ENCODE data around the gene TGFB3.

TGFB3 gene

DNA sequence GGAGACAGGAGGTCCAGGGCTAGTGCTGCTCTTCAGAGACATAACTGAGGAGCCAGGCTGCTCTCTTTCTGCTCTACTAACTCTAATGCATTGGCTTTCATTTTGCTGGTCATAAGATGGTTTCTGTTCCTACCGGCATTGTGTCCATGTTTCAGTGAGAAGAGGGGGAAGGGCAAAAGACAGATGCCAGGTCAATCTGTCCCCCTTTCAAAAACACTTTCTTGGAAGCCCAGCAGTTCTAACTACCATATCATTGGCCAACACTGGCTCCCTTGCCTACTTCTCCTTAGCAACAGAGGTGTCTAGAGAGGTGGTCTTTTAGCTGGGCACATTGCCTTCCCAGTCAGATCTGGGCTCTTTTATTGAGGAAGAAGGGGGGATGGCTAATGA, 63.9 kb downstream of the TGFB3 start:
- no peak for DNase-seq
- TF ChIP-seq, protein P1, sequence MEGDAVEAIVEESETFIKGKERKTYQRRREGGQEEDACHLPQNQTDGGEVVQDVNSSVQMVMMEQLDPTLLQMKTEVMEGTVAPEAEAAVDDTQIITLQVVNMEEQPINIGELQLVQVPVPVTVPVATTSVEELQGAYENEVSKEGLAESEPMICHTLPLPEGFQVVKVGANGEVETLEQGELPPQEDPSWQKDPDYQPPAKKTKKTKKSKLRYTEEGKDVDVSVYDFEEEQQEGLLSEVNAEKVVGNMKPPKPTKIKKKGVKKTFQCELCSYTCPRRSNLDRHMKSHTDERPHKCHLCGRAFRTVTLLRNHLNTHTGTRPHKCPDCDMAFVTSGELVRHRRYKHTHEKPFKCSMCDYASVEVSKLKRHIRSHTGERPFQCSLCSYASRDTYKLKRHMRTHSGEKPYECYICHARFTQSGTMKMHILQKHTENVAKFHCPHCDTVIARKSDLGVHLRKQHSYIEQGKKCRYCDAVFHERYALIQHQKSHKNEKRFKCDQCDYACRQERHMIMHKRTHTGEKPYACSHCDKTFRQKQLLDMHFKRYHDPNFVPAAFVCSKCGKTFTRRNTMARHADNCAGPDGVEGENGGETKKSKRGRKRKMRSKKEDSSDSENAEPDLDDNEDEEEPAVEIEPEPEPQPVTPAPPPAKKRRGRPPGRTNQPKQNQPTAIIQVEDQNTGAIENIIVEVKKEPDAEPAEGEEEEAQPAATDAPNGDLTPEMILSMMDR (IDR thresholded peaks at IDR 0.05; ENCODE audit: low read depth, low read length), result no peak
- no peak overlapping the region for H3K4me3 ChIP-seq (ENCODE audit: low read depth, low read length)

DNA sequence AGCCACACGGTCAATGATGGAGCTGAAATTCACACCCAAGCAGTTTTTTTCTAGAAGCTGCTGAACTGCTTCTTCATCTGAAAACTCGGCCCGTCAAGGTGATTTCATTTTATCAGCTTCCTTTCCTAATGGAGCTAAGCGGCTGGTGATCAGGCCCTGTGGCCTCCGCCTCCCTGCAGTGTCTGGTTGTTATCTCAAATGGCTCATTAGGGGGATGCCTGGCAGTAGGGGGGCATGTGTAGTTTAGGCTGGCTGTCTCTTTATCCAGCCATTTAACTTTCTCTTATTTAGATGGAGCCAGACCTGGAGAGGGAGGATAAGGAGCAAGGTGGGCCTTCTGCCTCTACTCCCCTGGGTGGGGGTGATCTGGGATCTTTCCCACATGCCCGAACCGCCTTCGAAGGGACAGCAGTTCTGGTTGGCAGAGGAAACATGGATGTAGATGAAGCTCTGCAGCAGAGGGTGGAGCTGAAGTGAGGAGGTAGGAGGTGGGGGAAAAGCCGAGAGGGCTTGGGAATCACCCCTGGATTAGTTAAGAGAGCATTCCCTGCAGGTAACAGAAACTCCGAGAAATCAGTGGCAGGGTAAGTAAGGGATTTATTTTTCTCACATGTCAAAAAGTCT, 64.4 kb downstream of the TGFB3 start:
- H3K27ac ChIP-seq, result no peak overlapping the region
- H3K27me3 ChIP-seq (ENCODE audit: insufficient read depth, low read depth, severe bottlenecking), result no peaks in the 10 kb centered on the region
- TF ChIP-seq, protein P1 (IDR thresholded peaks at IDR 0.05; ENCODE audit: low read depth, low read length), result no peak
- peaks cover 2% of the 10 kb centered on the region for H3K9me3 ChIP-seq (ENCODE audit: severe bottlenecking)
- no peaks in the 10 kb centered on the region; the same call in 1 of the 2 replicates for H3K36me3 ChIP-seq
- no peak overlapping the region for H3K4me3 ChIP-seq (ENCODE audit: low read depth, low read length)
- DNase-seq, result no peak

More for the DNA sequence above, 63.9 kb downstream of the TGFB3 start:
- peaks cover 2% of the 10 kb centered on the region for H3K9me3 ChIP-seq (ENCODE audit: severe bottlenecking)
- no peaks in the 10 kb centered on the region for H3K36me3 ChIP-seq
- H3K27me3 ChIP-seq (ENCODE audit: insufficient read depth, low read depth, severe bottlenecking), result no peaks in the 10 kb centered on the region
- no peak overlapping the region for H3K27ac ChIP-seq

DNA sequence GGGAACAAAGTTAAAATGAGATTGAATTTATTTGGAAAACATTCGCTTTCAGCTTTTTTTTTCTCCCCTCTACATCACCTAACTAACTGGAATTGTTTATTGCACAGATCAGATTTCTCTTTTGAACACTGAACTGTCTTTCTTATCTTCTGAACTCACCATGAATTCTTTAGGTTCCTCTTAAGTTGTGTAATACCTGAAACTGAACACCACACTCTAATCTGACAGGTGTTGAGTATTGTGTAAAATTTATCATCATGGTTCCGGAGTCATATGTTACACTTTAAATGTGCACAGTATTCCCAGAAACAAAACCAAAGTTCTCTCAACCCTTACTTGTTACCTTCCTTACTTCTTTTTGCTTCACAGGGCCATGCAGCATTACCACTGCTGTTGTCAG, 66.8 kb downstream of the TGFB3 start:
- DNase-seq, result no peak
- Histone ChIP-seq H3K27me3 (ENCODE audit: insufficient read depth, low read depth, severe bottlenecking) (no peaks in the 10 kb centered on the region), H3K9me3 (ENCODE audit: severe bottlenecking) (no peaks in the 10 kb centered on the region), H3K27ac (no peak overlapping the region), H3K4me3 (ENCODE audit: low read depth, low read length) (no peak overlapping the region), H3K36me3 (no peaks in the 10 kb centered on the region; the same call in 1 of the 2 replicates)
- TF ChIP-seq, protein P1 (IDR thresholded peaks at IDR 0.05; ENCODE audit: low read depth, low read length), result no peak

DNA sequence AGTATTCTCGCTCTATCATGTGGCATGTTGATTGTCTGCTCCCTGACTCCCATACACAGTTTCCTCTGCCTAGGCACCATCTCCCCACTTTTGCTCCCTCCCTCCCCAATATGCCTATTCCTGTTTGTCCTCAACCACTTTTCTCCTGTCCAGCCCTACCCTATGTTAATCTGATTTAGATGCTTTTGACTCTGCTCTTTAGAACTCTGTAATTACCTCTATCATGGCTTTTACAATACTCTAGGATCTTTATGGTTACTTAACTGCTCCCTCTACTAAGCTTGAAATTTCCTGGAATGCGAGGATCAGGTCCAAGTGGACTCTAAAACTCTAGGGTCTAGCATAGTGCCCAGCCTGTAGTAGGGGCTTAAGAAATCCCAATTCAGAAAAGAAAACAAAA, 68.6 kb downstream of the TGFB3 start:
- TF ChIP-seq, protein P1 (IDR thresholded peaks at IDR 0.05; ENCODE audit: low read depth, low read length), result no peak
- no peaks in the 10 kb centered on the region for H3K27me3 ChIP-seq (ENCODE audit: insufficient read depth, low read depth, severe bottlenecking)
- no peak for DNase-seq
- no peaks in the 10 kb centered on the region; the same call in 1 of the 2 replicates for H3K36me3 ChIP-seq
- H3K27ac ChIP-seq, result no peak overlapping the region
- no peak overlapping the region for H3K4me3 ChIP-seq (ENCODE audit: low read depth, low read length)
- H3K9me3 ChIP-seq (ENCODE audit: severe bottlenecking), result no peaks in the 10 kb centered on the region

DNA sequence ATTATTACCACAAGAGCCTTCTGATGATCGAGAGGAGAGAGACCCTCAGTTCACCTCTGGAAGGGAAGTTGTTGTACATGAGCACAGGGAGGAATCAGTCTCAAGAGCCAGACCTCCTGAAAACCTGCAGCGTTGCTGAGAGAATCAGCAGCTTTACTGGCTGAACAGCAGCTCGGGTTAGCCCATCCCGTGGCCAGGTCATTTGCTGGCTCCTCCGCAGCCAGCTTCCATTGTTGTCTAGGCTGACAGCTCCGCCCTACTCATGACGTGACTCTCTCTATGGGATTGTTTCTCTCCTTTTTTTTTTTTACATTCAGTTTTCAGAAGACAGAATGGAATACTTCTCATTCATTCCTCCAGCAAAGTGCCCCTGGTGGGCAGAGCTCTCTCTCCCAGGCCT, 69.9 kb downstream of the TGFB3 start:
- DNase-seq, result no peak

More for the DNA sequence above, 69.9 kb downstream of the TGFB3 start:
- TF ChIP-seq, protein P1 (IDR thresholded peaks at IDR 0.05; ENCODE audit: low read depth, low read length), result no peak
- Histone ChIP-seq H3K27ac (no peak overlapping the region), H3K36me3 (no peaks in the 10 kb centered on the region; the same call in 1 of the 2 replicates), H3K27me3 (ENCODE audit: insufficient read depth, low read depth, severe bottlenecking) (no peaks in the 10 kb centered on the region), H3K4me3 (ENCODE audit: low read depth, low read length) (no peak overlapping the region), H3K9me3 (ENCODE audit: severe bottlenecking) (no peaks in the 10 kb centered on the region)

All from WERI-Rb-1 (cell line).